Measurements from ENCODE around the gene AHCYL2.
"Not testable (repeated sequence)": the region's sequence is repeated elsewhere in the genome, so short reads cannot be mapped to it uniquely, and the experiment has no call there.

AHCYL2 gene

GRCh38 chr7:129295015-129295423 lies 70.2 kb downstream of the AHCYL2 start:
- DNase-seq, result no peak

GRCh38 chr7:129298268-129298893 lies 73.6 kb downstream of the AHCYL2 start:
- DNase-seq, result peak; percentile 76

- DNase-seq, result no peak
These were observed 75.1 kb downstream of the AHCYL2 start for GRCh38 chr7:129299889-129300288.

GRCh38 chr7:129300299-129300698 lies 75.5 kb downstream of the AHCYL2 start:
- not testable (repeated sequence) for DNase-seq

- DNase-seq, result no peak
These were observed 82.8 kb downstream of the AHCYL2 start for GRCh38 chr7:129307592-129307991.

GRCh38 chr7:129308047-129308446 lies 83.2 kb downstream of the AHCYL2 start:
- DNase-seq, result no peak

- no peak for DNase-seq
These were observed 86.6 kb downstream of the AHCYL2 start for GRCh38 chr7:129311429-129311828.

- no peak for DNase-seq
These were observed 88.5 kb downstream of the AHCYL2 start for GRCh38 chr7:129313282-129313681.

GRCh38 chr7:129315960-129316359 lies 91.1 kb downstream of the AHCYL2 start:
- DNase-seq, result no peak

GRCh38 chr7:129317450-129317849 lies 92.6 kb downstream of the AHCYL2 start:
- DNase-seq, result no peak

- no peak for DNase-seq
These were observed 102.2 kb downstream of the AHCYL2 start for GRCh38 chr7:129327076-129327475.

GRCh38 chr7:129332254-129333035 lies 107.6 kb downstream of the AHCYL2 start:
- no peak for DNase-seq

GRCh38 chr7:129334473-129334872 lies 109.6 kb downstream of the AHCYL2 start:
- DNase-seq, result no peak

GRCh38 chr7:129338450-129338849 lies 113.6 kb downstream of the AHCYL2 start:
- DNase-seq, result no peak

GRCh38 chr7:129341212-129341611 lies 116.4 kb downstream of the AHCYL2 start:
- no peak for DNase-seq

- no peak for DNase-seq
These were observed 117.3 kb downstream of the AHCYL2 start for GRCh38 chr7:129341816-129342806.

GRCh38 chr7:129343099-129343700 lies 118.4 kb downstream of the AHCYL2 start:
- no peak for DNase-seq

- DNase-seq, result no peak
These were observed 122.5 kb downstream of the AHCYL2 start for GRCh38 chr7:129347330-129347729.

GRCh38 chr7:129348023-129348740 lies 123.4 kb downstream of the AHCYL2 start:
- no peak for DNase-seq

GRCh38 chr7:129351320-129351719 lies 126.5 kb downstream of the AHCYL2 start:
- no peak for DNase-seq

GRCh38 chr7:129353104-129353503 lies 128.3 kb downstream of the AHCYL2 start:
- DNase-seq, result not testable (repeated sequence)
